GM13977 (cell line): ENCODE measurements around the gene CENPP.
A peak's percentile ranks its signal among the peaks of the same experiment; 100 is the strongest.

Experiments used
- DNase-seq: peaks from one replicate; pipeline ENCODE4 v3.0.0; 2012; ENCODE audit warnings: low spot score
- in situ Hi-C: fragments of 300-500 bp; cut with MboI; formaldehyde crosslinking; loops from one replicate; pipeline ENCODE4 v1.12.0; 2022; ENCODE audit warnings: low sequenced_read_pairs, low pct_unique_long_range_greater_than_20kb, mixed read lengths, inconsistent platforms; ENCODE audit not compliant: unreplicated experiment
- TF ChIP-seq, protein P1 (sequence below): IDR thresholded peaks from 2 replicates; pipeline ENCODE4 v1.5.1; 2012; ENCODE audit warnings: mild to moderate bottlenecking, control low read depth; ENCODE audit not compliant: insufficient read depth; ENCODE audit errors: extremely low read depth, missing control alignments

Gene CENPP

GRCh38 chr9:92634712-92635605 lies 309.2 kb downstream of the CENPP start:
- TF ChIP-seq, protein P1, sequence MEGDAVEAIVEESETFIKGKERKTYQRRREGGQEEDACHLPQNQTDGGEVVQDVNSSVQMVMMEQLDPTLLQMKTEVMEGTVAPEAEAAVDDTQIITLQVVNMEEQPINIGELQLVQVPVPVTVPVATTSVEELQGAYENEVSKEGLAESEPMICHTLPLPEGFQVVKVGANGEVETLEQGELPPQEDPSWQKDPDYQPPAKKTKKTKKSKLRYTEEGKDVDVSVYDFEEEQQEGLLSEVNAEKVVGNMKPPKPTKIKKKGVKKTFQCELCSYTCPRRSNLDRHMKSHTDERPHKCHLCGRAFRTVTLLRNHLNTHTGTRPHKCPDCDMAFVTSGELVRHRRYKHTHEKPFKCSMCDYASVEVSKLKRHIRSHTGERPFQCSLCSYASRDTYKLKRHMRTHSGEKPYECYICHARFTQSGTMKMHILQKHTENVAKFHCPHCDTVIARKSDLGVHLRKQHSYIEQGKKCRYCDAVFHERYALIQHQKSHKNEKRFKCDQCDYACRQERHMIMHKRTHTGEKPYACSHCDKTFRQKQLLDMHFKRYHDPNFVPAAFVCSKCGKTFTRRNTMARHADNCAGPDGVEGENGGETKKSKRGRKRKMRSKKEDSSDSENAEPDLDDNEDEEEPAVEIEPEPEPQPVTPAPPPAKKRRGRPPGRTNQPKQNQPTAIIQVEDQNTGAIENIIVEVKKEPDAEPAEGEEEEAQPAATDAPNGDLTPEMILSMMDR: peak; percentile 93
- in situ Hi-C loops: loop anchor here (25.0 kb wide), 2 partner anchors 323 to 498 kb away; no protein-coding TSS in a partner anchor
- DNase-seq: peak; percentile 86

GRCh38 chr9:92635760-92636159 lies 310.0 kb downstream of the CENPP start:
- in situ Hi-C loops: loop anchor here (25.0 kb wide), 2 partner anchors 323 to 498 kb away; no protein-coding TSS in a partner anchor
- TF ChIP-seq, protein P1: no peak
- no peak for DNase-seq

DNA sequence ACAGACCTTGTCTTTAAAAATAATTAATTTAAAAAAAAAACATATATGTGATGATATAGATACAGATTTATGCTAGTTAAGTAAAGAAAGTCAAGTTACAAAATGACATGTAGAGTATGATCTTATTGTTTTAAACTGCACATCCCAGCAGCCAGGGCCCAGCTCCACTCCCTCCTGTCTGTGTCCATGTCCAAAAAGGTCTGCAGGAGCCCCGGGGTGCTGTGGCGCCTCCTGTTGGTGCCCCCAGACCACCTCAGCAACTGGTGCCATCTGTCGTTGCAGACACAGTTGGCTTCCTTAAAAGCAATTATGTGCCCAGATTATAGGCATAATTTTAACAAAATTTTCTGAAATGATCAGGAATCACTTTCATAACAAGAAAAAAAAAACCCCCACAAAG lies 310.9 kb downstream of the CENPP start:
- DNase-seq: no peak
- in situ Hi-C loops: loop anchor here (25.0 kb wide), 2 partner anchors 324 to 499 kb away; no protein-coding TSS in a partner anchor
- TF ChIP-seq, protein P1: peak; percentile 13

DNA sequence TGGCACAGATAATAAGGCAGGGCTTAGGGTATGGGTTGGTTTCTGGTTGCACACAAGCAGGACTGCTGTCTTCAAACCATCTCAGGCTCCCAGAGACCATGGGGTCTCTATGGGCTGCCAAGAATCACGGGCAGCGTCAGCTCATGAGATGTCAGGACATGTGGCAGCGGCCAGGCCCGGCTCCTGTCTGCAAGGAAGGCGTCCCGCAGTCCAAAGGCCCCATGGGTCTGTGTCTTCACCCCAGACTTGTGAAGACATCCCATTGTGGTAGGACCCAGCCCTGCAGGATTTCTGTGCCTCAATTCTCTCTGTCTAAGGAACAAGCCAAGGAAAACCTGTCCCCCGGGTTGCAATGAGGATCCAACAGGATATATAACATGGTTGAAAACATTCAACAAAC lies 311.6 kb downstream of the CENPP start:
- in situ Hi-C loops: loop anchor here (25.0 kb wide), 2 partner anchors 325 to 500 kb away; no protein-coding TSS in a partner anchor
- TF ChIP-seq, protein P1: no peak
- no peak for DNase-seq

GRCh38 chr9:92637886-92638620 lies 312.3 kb downstream of the CENPP start:
- DNase-seq: no peak
- in situ Hi-C loops: loop anchor here (25.0 kb wide), 2 partner anchors 326 to 501 kb away; no protein-coding TSS in a partner anchor
- TF ChIP-seq, protein P1: no peak

DNA sequence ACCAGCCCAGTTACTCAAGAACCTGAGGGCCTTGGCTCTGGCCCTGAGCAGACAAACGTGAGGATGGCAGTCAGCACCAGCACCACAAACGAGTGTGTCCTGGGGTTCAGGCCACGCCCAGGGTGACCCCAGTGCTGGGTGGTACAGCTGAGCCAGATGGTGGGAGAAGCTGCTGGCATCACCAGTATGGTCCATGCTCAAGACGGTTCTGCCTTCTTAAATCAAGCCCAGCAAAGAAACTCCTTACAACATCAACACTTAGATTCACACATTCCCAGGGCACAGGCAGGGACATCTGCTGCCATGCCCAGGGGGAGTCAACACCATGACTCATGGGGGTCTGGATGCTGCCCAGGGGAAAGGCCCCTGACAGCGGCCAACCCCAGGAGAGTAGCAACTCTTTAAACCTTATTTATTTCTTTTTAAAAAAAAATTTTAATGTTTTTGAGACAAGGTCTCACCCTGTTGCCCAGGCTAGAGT lies 312.9 kb downstream of the CENPP start:
- no peak for DNase-seq
- TF ChIP-seq, protein P1: no peak
- in situ Hi-C loops: loop anchor here (25.0 kb wide), 2 partner anchors 326 to 501 kb away; no protein-coding TSS in a partner anchor
